ENCODE results near the gene RBM4B. TPM values are rescaled to one million over a fixed set of nuclear protein-coding genes. Genes with fewer than 3 reads are reported as not detected.

RBM4B gene
- total and polyA plus RNA-seq, 4 experiments from 2014 or later: 6.3 to 26.9 (median 21.0) TPM

DNA sequence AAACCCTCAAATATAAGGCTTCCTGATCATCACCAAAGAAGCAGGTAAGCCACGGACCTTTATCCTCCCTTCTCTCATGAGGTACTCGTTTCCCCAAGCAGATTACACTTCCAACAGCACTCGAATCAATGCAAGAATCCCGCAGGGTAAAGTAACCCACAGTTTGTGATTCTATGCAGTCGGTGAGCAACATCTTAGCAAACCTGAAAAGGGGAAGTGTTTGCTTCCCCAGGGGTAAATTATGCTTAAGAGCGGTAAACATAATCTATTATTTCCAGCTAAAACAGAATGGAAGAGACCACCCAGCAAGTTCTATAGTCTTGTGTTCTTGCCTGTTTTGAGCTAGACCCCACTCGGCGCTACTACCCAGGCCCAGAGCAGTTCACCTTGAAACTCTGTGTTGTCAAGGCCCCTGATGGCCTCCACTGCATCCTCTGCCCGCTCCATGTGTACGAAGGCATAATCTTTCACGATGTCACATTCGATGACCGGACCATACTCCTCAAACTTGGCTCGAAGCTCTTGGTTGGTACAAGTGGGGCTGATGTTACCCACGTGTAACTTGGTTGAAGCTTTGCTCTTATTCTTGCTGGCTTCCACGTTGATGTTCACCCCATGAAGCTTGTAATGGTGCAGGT, 1.3 kb downstream of the RBM4B start:
- Histone ChIP-seq H3K27ac (ENCODE audit: low read depth, low read length) (peak overlapping the region; percentile 98), H3K9me3 (ENCODE audit: control insufficient read depth in 1 of 2, low read length in 2 of 2) (no peaks in the 10 kb centered on the region), H3K36me3 (ENCODE audit: insufficient read depth, low read length) (no peaks in the 10 kb centered on the region), H3K4me1 (ENCODE audit: insufficient read depth, low read length) (peaks cover 34% of the 10 kb centered on the region), H3K27me3 (ENCODE audit: insufficient read depth, low read length) (no peaks in the 10 kb centered on the region), H3K4me3 (ENCODE audit: low read length in 2 of 2) (peak overlapping the region in 1 of 2 donors; percentile 80)
- POLR2A ChIA-PET (ENCODE audit: partially characterized antibody): interaction anchor here (1.2 to 4.2 kb wide), 17 partner anchors 9 to 255 kb away, joined by 3 to 99 read pairs (median 16); partner anchors contain the start of genes ACTN3, CCDC87, CCS and CTSF
- Mint-ChIP-seq H3K36me3 (peaks cover 0 to 19% of the 10 kb centered on the region in 2 donors), H3K27me3 (no peaks in the 10 kb centered on the region), H3K27ac (peak overlapping the region; percentile 74 to 100 (median 99)), H3K4me3 (peak overlapping the region; percentile 91 to 99 (median 96)), H3K9me3 (peaks cover 0 to 2% (median 0%) of the 10 kb centered on the region in 8 donors), H3K4me1 (peaks cover 21 to 53% (median 35%) of the 10 kb centered on the region in 4 donors)
- intact Hi-C loops (cut with micrococcal nuclease): loop anchor here (5.0 kb wide), 2 partner anchors 254 to 364 kb away; partner anchors contain the start of gene NPAS4
- CTCF ChIA-PET (ENCODE audit: partially characterized antibody): interaction anchor here (1.2 to 8.4 kb wide), 13 partner anchors 10 to 291 kb away, joined by 3 to 268 read pairs (median 13); partner anchors contain the start of genes ACTN3, CCDC87, CCS and MRPL11
- DNase-seq: no peak

DNA sequence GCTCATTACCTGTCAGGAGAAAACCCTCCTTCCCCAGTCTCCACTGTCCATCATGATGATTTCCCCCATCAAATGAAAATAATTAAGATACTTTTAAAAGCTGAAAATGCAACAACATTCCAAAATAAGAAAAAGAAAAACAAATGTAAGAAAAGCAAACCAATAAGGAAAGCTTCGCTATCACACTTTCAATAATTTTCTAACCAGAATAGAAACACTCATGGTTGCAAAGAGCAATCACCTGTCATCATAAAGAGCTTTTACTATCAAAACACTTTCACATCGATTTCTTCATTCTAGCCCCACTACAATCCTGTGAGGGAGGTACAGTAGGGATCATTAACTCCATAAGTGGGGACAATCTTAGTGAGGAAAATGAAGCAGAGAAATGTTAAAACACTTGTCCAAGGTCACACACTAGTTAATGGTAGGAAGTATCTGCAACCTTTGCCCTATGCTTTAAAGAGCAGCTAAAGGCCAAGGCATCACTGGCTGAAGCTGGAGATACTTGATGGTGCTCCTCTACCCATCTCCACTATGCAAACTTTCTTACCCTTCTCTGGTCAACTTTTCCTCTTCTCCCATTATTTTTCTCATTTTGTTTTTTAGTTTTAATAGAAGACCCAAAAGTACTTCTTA, 2.6 kb downstream of the RBM4B start:
- Mint-ChIP-seq H3K27ac (peak overlapping the region in 5 of 7 donors; percentile 39 to 98 (median 57)), H3K4me1 (peaks cover 24 to 61% (median 38%) of the 10 kb centered on the region in 4 donors), H3K4me3 (peak overlapping the region in 3 of 8 donors; percentile 26 to 46 (median 41)), H3K9me3 (peaks cover 0 to 2% (median 0%) of the 10 kb centered on the region in 8 donors), H3K27me3 (no peaks in the 10 kb centered on the region), H3K36me3 (peaks cover 0 to 26% of the 10 kb centered on the region in 2 donors)
- no peak for DNase-seq
- H3K4me3 ChIP-seq (ENCODE audit: low read length in 2 of 2): no peak overlapping the region
- no peaks in the 10 kb centered on the region for H3K27me3 ChIP-seq (ENCODE audit: insufficient read depth, low read length)
- H3K9me3 ChIP-seq (ENCODE audit: control insufficient read depth in 1 of 2, low read length in 2 of 2): no peaks in the 10 kb centered on the region
- intact Hi-C loops (cut with micrococcal nuclease): loop anchor here (5.0 kb wide), 2 partner anchors 253 to 363 kb away; partner anchors contain the start of gene NPAS4
- peaks cover 34% of the 10 kb centered on the region for H3K4me1 ChIP-seq (ENCODE audit: insufficient read depth, low read length)
- H3K27ac ChIP-seq (ENCODE audit: low read depth, low read length): no peak overlapping the region
- ChIA-PET CTCF (ENCODE audit: partially characterized antibody) (interaction anchor here (1.0 to 2.2 kb wide), 2 partner anchors 83 to 95 kb away, joined by 3 to 5 read pairs; partner anchors contain the start of gene CCDC87), POLR2A (ENCODE audit: partially characterized antibody) (interaction anchor here (0.8 to 1.4 kb wide), 3 partner anchors 37 to 163 kb away, joined by 3 to 6 read pairs (median 3); partner anchors contain the start of gene RBM4)
- H3K36me3 ChIP-seq (ENCODE audit: insufficient read depth, low read length): no peaks in the 10 kb centered on the region

DNA sequence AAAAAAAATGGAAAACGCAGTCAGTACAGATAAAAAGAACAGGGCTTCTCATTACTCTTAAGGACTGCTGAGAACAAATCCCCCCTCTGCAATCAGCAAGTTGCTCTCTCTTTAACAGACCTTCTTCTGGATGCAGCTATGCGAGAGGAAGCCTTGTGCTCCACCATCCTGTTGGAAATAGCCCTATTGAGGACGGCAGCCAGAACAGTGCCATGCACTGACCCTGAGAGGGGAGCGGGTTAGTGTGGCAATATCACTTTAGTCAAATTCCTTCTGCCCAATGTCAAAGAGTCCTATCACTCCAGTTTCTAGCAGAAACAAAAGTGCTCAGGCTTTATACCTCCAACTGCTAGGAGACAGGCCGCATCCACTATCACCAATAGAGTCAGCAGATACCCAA, 6.9 kb downstream of the RBM4B start:
- H3K9me3 Mint-ChIP-seq: peaks cover 0 to 2% (median 0%) of the 10 kb centered on the region in 8 donors
- no peaks in the 10 kb centered on the region for H3K27me3 Mint-ChIP-seq
- H3K4me1 ChIP-seq (ENCODE audit: insufficient read depth, low read length): peaks cover 20% of the 10 kb centered on the region
- H3K27ac ChIP-seq (ENCODE audit: low read depth, low read length): no peak overlapping the region
- intact Hi-C loops (cut with micrococcal nuclease): loop anchor here (1.0 kb wide), 1 partner anchor 61 kb away; no protein-coding TSS in a partner anchor
- no peak overlapping the region for H3K4me3 Mint-ChIP-seq
- H3K36me3 Mint-ChIP-seq: peaks cover 9 to 41% of the 10 kb centered on the region in 2 donors
- peak overlapping the region; percentile 24 to 79 (median 64) for H3K27ac Mint-ChIP-seq
- DNase-seq: no peak
- H3K4me1 Mint-ChIP-seq: peaks cover 25 to 63% (median 31%) of the 10 kb centered on the region in 4 donors
- no peaks in the 10 kb centered on the region for H3K27me3 ChIP-seq (ENCODE audit: insufficient read depth, low read length)
- POLR2A ChIA-PET (ENCODE audit: partially characterized antibody): interaction anchor here (1.0 to 2.6 kb wide), 2 partner anchors 22 to 33 kb away, joined by 3 to 8 read pairs; partner anchors contain the start of gene RBM4
- peaks cover 9% of the 10 kb centered on the region for H3K36me3 ChIP-seq (ENCODE audit: insufficient read depth, low read length)
- no peaks in the 10 kb centered on the region for H3K9me3 ChIP-seq (ENCODE audit: control insufficient read depth in 1 of 2, low read length in 2 of 2)
- no peak overlapping the region for H3K4me3 ChIP-seq (ENCODE audit: low read length in 2 of 2)
- CTCF ChIA-PET (ENCODE audit: partially characterized antibody): interaction anchor here (1.0 kb wide), 1 partner anchor 91 kb away, joined by 3 read pairs; no protein-coding TSS in a partner anchor

- ChIA-PET CTCF (ENCODE audit: partially characterized antibody) (interaction anchor here (1.3 to 2.5 kb wide), 2 partner anchors 48 to 88 kb away, joined by 3 to 10 read pairs; no protein-coding TSS in a partner anchor), POLR2A (ENCODE audit: partially characterized antibody) (interaction anchor here (0.9 kb wide), 1 partner anchor 11 kb away, joined by 3 read pairs; no protein-coding TSS in a partner anchor)
- intact Hi-C loops (cut with micrococcal nuclease): no loop called here
Measured at GRCh38 chr11:66665369-66665768, 12.3 kb downstream of the RBM4B start.

GRCh38 chr11:66663741-66664296, 13.9 kb downstream of the RBM4B start:
- H3K4me3 ChIP-seq (ENCODE audit: low read length in 2 of 2): no peak overlapping the region
- H3K4me1 ChIP-seq (ENCODE audit: insufficient read depth, low read length): no peaks in the 10 kb centered on the region
- Mint-ChIP-seq H3K27me3 (no peaks in the 10 kb centered on the region), H3K4me1 (peaks cover 19 to 34% (median 22%) of the 10 kb centered on the region in 4 donors), H3K4me3 (no peak overlapping the region), H3K27ac (peak overlapping the region in 2 of 7 donors; percentile 41 to 46), H3K36me3 (peaks cover 30 to 62% of the 10 kb centered on the region in 2 donors), H3K9me3 (no peaks in the 10 kb centered on the region)
- no peak overlapping the region for H3K27ac ChIP-seq (ENCODE audit: low read depth, low read length)
- ChIA-PET POLR2A (ENCODE audit: partially characterized antibody) (interaction anchor here (1.2 kb wide), 1 partner anchor 11 kb away, joined by 3 read pairs; no protein-coding TSS in a partner anchor), CTCF (ENCODE audit: partially characterized antibody) (interaction anchor here (1.1 to 2.5 kb wide), 6 partner anchors 11 to 86 kb away, joined by 3 to 10 read pairs (median 4); partner anchors contain the start of genes RBM4 and RBM4B)
- H3K36me3 ChIP-seq (ENCODE audit: insufficient read depth, low read length): peaks cover 34% of the 10 kb centered on the region
- intact Hi-C loops (cut with micrococcal nuclease): no loop called here
- no peaks in the 10 kb centered on the region for H3K27me3 ChIP-seq (ENCODE audit: insufficient read depth, low read length)
- H3K9me3 ChIP-seq (ENCODE audit: control insufficient read depth in 1 of 2, low read length in 2 of 2): no peaks in the 10 kb centered on the region
- DNase-seq: no peak

More at GRCh38 chr11:66665369-66665768, 12.3 kb downstream of the RBM4B start:
- Histone ChIP-seq H3K9me3 (ENCODE audit: control insufficient read depth in 1 of 2, low read length in 2 of 2) (no peaks in the 10 kb centered on the region), H3K27me3 (ENCODE audit: insufficient read depth, low read length) (no peaks in the 10 kb centered on the region), H3K36me3 (ENCODE audit: insufficient read depth, low read length) (peaks cover 27% of the 10 kb centered on the region), H3K4me3 (ENCODE audit: low read length in 2 of 2) (no peak overlapping the region), H3K27ac (ENCODE audit: low read depth, low read length) (no peak overlapping the region), H3K4me1 (ENCODE audit: insufficient read depth, low read length) (no peaks in the 10 kb centered on the region)
- H3K9me3 Mint-ChIP-seq: peaks cover 0 to 2% (median 0%) of the 10 kb centered on the region in 8 donors
- H3K36me3 Mint-ChIP-seq: peaks cover 26 to 65% of the 10 kb centered on the region in 2 donors
- no peak for DNase-seq
- peaks cover 22 to 36% (median 27%) of the 10 kb centered on the region in 4 donors for H3K4me1 Mint-ChIP-seq
- H3K27me3 Mint-ChIP-seq: no peaks in the 10 kb centered on the region
- no peak overlapping the region for H3K4me3 Mint-ChIP-seq
- peak overlapping the region in 4 of 7 donors; percentile 10 to 58 (median 55) for H3K27ac Mint-ChIP-seq

DNA sequence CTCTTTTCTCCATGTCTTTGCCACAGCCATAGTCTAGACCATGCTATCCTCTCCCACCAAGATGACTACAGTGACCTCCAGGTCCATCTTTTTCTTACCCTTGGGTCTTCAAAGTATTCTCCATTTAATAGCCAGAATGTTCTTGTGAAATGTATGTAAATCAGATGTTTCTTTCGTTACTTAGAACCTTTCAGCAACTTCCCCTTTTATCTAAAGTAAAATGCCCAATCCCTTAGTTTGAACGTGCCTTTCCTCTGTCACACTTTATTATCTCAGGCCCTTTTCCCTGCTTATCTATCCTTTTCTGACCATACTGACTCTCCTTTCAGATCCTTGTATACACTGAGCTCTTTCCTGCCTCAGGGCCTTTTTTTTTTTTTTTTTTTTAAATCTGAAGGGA, 17.9 kb downstream of the RBM4B start:
- CTCF ChIA-PET (ENCODE audit: partially characterized antibody): interaction anchor here (0.7 to 0.9 kb wide), 5 partner anchors 13 to 463 kb away, joined by 3 to 5 read pairs (median 3); no protein-coding TSS in a partner anchor
- H3K36me3 Mint-ChIP-seq: peaks cover 21 to 39% of the 10 kb centered on the region in 2 donors
- H3K9me3 Mint-ChIP-seq: no peaks in the 10 kb centered on the region
- POLR2A ChIA-PET (ENCODE audit: partially characterized antibody): interaction anchor here (0.6 to 1.5 kb wide), 4 partner anchors 10 to 43 kb away, joined by 3 to 5 read pairs (median 4); partner anchors contain the start of genes RBM14 and RBM4
- H3K4me1 Mint-ChIP-seq: peaks cover 10 to 22% (median 12%) of the 10 kb centered on the region in 4 donors
- intact Hi-C loops (cut with micrococcal nuclease): no loop called here
- no peak overlapping the region for H3K4me3 ChIP-seq (ENCODE audit: low read length in 2 of 2)
- H3K4me3 Mint-ChIP-seq: no peak overlapping the region
- peak overlapping the region in 5 of 7 donors; percentile 3 to 74 (median 63) for H3K27ac Mint-ChIP-seq
- H3K27ac ChIP-seq (ENCODE audit: low read depth, low read length): no peak overlapping the region
- H3K9me3 ChIP-seq (ENCODE audit: control insufficient read depth in 1 of 2, low read length in 2 of 2): no peaks in the 10 kb centered on the region
- H3K27me3 Mint-ChIP-seq: no peaks in the 10 kb centered on the region
- H3K36me3 ChIP-seq (ENCODE audit: insufficient read depth, low read length): peaks cover 21% of the 10 kb centered on the region
- H3K4me1 ChIP-seq (ENCODE audit: insufficient read depth, low read length): no peaks in the 10 kb centered on the region
- H3K27me3 ChIP-seq (ENCODE audit: insufficient read depth, low read length): no peaks in the 10 kb centered on the region
- no peak for DNase-seq

Measured in CD4-positive, alpha-beta memory T cell (primary cell).